BJ (cell line): ENCODE results near the gene TSPAN11. TPM values are rescaled to one million over a fixed set of nuclear protein-coding genes. Genes with fewer than 3 reads are reported as not detected.

Source experiments
- CTCF ChIA-PET: fragments of 350-600 bp; formaldehyde crosslinking; extraction: SDS; loops from one replicate; lab custom pipeline; 2021; ENCODE audit warnings: antibody characterized with exemption, inconsistent platforms; lab: Yijun Ruan, JAX
- POLR2A ChIA-PET: fragments of 300-600 bp; sonication (Branson Sonifier 250); formaldehyde crosslinking; extraction: SDS; loops from one replicate; lab custom pipeline; 2021; ENCODE audit warnings: antibody characterized with exemption; lab: Charles Lee
- DNase-seq: peaks from one replicate; pipeline ENCODE4 v3.0.0-alpha.2; 2011; ENCODE audit warnings: low read depth
- H3K27me3 ChIP-seq: 2 replicates; pipeline ENCODE4 v1.6.0; 2011; ENCODE audit warnings: low read length; ENCODE audit not compliant: control insufficient read depth, insufficient read depth
- H3K36me3 ChIP-seq: 2 replicates; pipeline ENCODE4 v1.5.1; 2011; ENCODE audit warnings: low read length; ENCODE audit not compliant: control insufficient read depth, insufficient read depth
- H3K4me3 ChIP-seq: 2 replicates; pipeline ENCODE4 v1.5.1; 2011; ENCODE audit warnings: low read depth, mild to moderate bottlenecking, control low read depth, low read length
- CTCF ChIP-seq: IDR thresholded peaks from 2 replicates; pipeline ENCODE4 v1.5.1; 2011; ENCODE audit warnings: low read depth, mild to moderate bottlenecking, control low read depth, inconsistent platforms, low read length, moderate library complexity; ENCODE audit not compliant: insufficient read depth
- polyA plus RNA-seq: library from polyadenylated mRNA; depleted of rRNA; stranded (reverse); fragments of >200 nt; gene quantifications from 2 replicates; pipeline ENCODE4 v1.2.3, GENCODE V29; 2011

Gene TSPAN11
- polyA plus RNA-seq, 1 experiment = 0.64 TPM

GRCh38 chr12:30976206-30976605 is 49.7 kb downstream of the TSPAN11 start:
- H3K36me3 ChIP-seq = no peaks in the 10 kb centered on the region
- DNase-seq = no peak
- no peak overlapping the region for H3K4me3 ChIP-seq
- H3K27me3 ChIP-seq = peaks cover 11% of the 10 kb centered on the region
- CTCF ChIA-PET = interaction anchor here (5.2 kb wide), 1 partner anchor 10 kb away, joined by 42 read pairs; no protein-coding TSS in a partner anchor
- POLR2A ChIA-PET = no interaction called here
- TF ChIP-seq CTCF = no peak

- CTCF ChIA-PET = no interaction called here
These were observed 50.6 kb downstream of the TSPAN11 start for GRCh38 chr12:30977124-30977523.

GRCh38 chr12:30977537-30978349 is 51.2 kb downstream of the TSPAN11 start:
- ChIA-PET CTCF (no interaction called here), POLR2A (no interaction called here)
- DNase-seq = no peak
- H3K27me3 ChIP-seq = peaks cover 8% of the 10 kb centered on the region
- no peak overlapping the region for H3K4me3 ChIP-seq
- no peak for TF ChIP-seq CTCF
- H3K36me3 ChIP-seq = no peaks in the 10 kb centered on the region

More at GRCh38 chr12:30977124-30977523, 50.6 kb downstream of the TSPAN11 start:
- TF ChIP-seq CTCF = no peak
- peaks cover 11% of the 10 kb centered on the region for H3K27me3 ChIP-seq
- no peaks in the 10 kb centered on the region for H3K36me3 ChIP-seq
- POLR2A ChIA-PET = no interaction called here
- no peak overlapping the region for H3K4me3 ChIP-seq
- DNase-seq = no peak

- H3K27me3 ChIP-seq = peaks cover 8% of the 10 kb centered on the region
- no peak for DNase-seq
- no peak overlapping the region for H3K4me3 ChIP-seq
- ChIA-PET POLR2A (no interaction called here), CTCF (interaction anchor here (0.6 to 15.1 kb wide), 4 partner anchors 11 to 131 kb away, joined by 3 to 324 read pairs (median 8); no protein-coding TSS in a partner anchor)
- no peaks in the 10 kb centered on the region for H3K36me3 ChIP-seq
- no peak for TF ChIP-seq CTCF
These were observed 52.1 kb downstream of the TSPAN11 start for GRCh38 chr12:30978639-30979038.
